Left ventricle myocardium inferior (tissue), 1 donor: ENCODE results near the gene ADPGK. TPM values are rescaled to one million over a fixed set of nuclear protein-coding genes. Genes with fewer than 3 reads are reported as not detected.

Experiments used
- DNase-seq: peaks from one replicate; pipeline ENCODE4 v3.0.0-alpha.2; 2020
- H3K27ac ChIP-seq: fragments of 200-600 bp; replicated peaks from 2 replicates; pipeline ENCODE4 v1.8.0; 2021
- H3K27me3 ChIP-seq: fragments of 200-600 bp; 2 replicates; pipeline ENCODE4 v1.8.0; 2021; ENCODE audit warnings: low read depth
- H3K36me3 ChIP-seq: fragments of 200-600 bp; 2 replicates; pipeline ENCODE4 v1.8.0; 2021
- H3K4me1 ChIP-seq: fragments of 200-600 bp; 2 replicates; pipeline ENCODE4 v1.8.0; 2021
- H3K4me3 ChIP-seq: fragments of 200-600 bp; 2 replicates; pipeline ENCODE4 v1.8.0; 2021; ENCODE audit warnings: mild to moderate bottlenecking, moderate library complexity
- H3K9me3 ChIP-seq: fragments of 200-600 bp; replicated peaks from 2 replicates; pipeline ENCODE4 v1.8.0; 2021
- intact Hi-C: fragments of 100-400 bp; cut with micrococcal nuclease; formaldehyde crosslinking; loops from one replicate; pipeline ENCODE4 v1.11.0; 2022
- total RNA-seq: library from RNA; stranded (reverse); fragmentation: NEBNext Ultra II Directional; extraction: Animal tissue kit (Norgen Biotek cat#: 25700); gene quantifications from one replicate; pipeline ENCODE4 v1.2.1, GENCODE V29; 2021
- TF ChIP-seq, protein P1 (sequence below): fragments of 200-600 bp; IDR thresholded peaks from 2 replicates; pipeline ENCODE4 v1.8.0; 2021; ENCODE audit warnings: antibody characterized with exemption, mild to moderate bottlenecking, borderline replicate concordance
- donor health status: DM: no; HTN: yes; CAD: no; lungs with severe emphysema.

ADPGK gene
- total RNA-seq, 1 donor from 2014 or later, result 9.1 TPM

DNA sequence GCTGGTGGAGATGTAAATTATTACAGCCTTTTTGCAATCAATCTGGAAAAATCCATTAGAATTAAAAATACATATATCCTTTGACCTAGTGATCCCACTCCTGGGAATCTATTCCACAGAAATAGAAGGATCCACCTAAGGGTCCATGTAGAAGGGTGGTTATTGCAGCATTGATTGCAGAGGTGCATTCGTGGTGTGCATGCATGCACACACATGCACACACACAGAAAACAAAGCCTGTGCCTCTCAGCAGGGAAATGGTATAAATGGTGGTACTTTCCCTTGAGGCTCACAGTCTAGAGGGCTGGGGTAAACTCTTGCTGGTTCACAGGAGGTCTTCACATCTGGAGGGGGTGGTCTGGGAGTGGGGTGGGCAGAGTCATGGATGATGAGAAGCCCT lies 19.4 kb upstream of the ADPGK start:
- H3K27me3 ChIP-seq, result peaks cover 65% of the 10 kb centered on the region
- intact Hi-C loops, result loop anchor here (5.0 kb wide), 1 partner anchor 279 kb away; no protein-coding TSS in a partner anchor
- no peaks in the 10 kb centered on the region for H3K9me3 ChIP-seq
- DNase-seq, result no peak
- H3K36me3 ChIP-seq, result no peaks in the 10 kb centered on the region
- H3K27ac ChIP-seq, result no peak overlapping the region
- no peaks in the 10 kb centered on the region for H3K4me1 ChIP-seq
- TF ChIP-seq, protein P1, sequence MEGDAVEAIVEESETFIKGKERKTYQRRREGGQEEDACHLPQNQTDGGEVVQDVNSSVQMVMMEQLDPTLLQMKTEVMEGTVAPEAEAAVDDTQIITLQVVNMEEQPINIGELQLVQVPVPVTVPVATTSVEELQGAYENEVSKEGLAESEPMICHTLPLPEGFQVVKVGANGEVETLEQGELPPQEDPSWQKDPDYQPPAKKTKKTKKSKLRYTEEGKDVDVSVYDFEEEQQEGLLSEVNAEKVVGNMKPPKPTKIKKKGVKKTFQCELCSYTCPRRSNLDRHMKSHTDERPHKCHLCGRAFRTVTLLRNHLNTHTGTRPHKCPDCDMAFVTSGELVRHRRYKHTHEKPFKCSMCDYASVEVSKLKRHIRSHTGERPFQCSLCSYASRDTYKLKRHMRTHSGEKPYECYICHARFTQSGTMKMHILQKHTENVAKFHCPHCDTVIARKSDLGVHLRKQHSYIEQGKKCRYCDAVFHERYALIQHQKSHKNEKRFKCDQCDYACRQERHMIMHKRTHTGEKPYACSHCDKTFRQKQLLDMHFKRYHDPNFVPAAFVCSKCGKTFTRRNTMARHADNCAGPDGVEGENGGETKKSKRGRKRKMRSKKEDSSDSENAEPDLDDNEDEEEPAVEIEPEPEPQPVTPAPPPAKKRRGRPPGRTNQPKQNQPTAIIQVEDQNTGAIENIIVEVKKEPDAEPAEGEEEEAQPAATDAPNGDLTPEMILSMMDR, result no peak
- no peak overlapping the region for H3K4me3 ChIP-seq

DNA sequence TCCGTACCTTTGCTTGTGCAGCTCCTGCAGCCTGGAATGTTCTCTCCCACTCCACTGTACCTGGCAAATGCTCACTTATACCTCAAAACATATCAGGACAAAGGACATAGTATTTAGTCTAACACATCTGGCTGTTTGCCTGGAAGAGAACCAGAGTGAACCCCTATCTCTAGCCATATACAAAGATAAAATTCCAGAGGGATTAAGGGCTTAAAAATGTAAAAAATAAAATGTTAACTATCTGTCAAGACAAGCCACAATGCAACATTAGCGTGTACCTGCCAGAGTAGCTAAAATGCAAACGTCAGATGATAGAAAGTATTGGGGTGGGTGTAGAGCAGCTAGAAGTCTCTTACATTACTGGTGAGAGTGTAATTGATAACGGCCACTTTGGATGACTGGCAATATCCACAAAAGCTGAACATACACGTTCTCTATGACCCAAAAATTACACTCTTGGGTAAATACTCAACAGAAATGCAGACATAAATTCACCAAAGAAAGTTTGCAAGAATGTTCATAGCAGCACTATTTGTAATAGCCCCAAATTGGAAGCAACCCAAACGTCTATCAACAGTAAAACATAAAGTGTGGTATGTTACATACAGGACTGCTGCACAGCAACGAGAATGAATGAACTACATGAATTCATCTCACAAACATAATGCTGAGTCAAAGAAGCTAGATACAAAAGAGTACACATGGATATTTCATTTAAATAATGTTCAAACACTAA lies 18.2 kb upstream of the ADPGK start:
- no peaks in the 10 kb centered on the region for H3K36me3 ChIP-seq
- H3K27me3 ChIP-seq, result peaks cover 77% of the 10 kb centered on the region
- H3K27ac ChIP-seq, result no peak overlapping the region
- no peak overlapping the region for H3K4me3 ChIP-seq
- TF ChIP-seq, protein P1, result no peak
- DNase-seq, result no peak
- no peaks in the 10 kb centered on the region for H3K9me3 ChIP-seq
- peaks cover 7% of the 10 kb centered on the region for H3K4me1 ChIP-seq
- intact Hi-C loops, result loop anchor here (5.0 kb wide), 1 partner anchor 281 kb away; no protein-coding TSS in a partner anchor

DNA sequence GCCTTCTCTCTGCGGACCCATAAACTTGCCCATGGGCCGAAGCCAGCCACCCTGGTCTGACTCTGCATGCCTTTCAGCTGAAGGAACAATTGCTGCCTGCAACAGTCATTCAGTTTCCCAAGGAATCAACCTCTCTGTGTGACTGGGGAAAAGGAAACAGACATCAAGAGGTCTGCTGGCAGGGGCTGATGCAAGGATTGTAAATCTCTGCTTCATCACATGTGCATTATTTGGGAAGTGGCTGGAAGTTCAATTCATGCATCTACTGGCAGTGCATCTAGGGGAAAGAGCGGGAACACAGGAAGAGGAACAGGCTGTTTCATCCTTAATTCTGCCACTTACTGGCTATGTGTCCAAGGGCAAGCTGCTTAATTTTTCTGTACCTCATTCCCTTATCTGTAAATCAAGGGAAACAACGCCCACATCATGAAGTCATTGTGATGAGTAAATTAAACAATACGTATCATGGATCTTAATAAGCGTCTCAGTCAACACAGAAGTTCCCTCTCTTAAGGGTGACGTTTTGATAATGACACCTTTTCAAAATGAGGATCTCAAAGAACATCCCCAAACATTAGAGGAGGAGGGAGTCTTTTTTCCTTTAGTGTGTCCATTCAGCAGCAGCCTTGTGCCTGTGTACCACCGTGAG lies 17.4 kb upstream of the ADPGK start:
- TF ChIP-seq, protein P1, result no peak
- H3K27me3 ChIP-seq, result peaks cover 84% of the 10 kb centered on the region
- H3K27ac ChIP-seq, result no peak overlapping the region
- no peaks in the 10 kb centered on the region for H3K9me3 ChIP-seq
- H3K36me3 ChIP-seq, result no peaks in the 10 kb centered on the region
- intact Hi-C loops, result loop anchor here (5.0 kb wide), 1 partner anchor 281 kb away; no protein-coding TSS in a partner anchor
- H3K4me1 ChIP-seq, result peaks cover 13% of the 10 kb centered on the region
- no peak overlapping the region for H3K4me3 ChIP-seq
- no peak for DNase-seq

DNA sequence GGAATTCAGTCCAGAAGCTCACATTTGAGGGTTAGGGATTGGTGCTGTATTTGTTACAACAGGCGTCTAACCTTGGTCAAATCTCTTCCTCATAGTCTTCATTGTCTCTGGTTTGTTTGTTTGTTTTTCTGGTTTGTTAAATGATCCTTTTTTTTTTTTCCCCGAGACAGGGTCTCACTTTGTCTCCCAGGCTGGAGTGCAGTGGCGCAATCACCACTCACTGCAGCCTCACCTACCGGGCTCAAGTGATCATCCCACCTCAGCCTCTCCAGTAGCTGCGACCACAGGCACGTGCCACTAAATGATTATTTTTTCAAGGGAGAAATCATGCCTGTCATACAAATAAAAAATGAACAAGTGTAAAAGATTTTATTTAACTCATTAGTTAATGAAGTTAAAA lies 14.3 kb upstream of the ADPGK start:
- Histone ChIP-seq H3K4me1 (peaks cover 13% of the 10 kb centered on the region), H3K27me3 (peaks cover 85% of the 10 kb centered on the region), H3K4me3 (no peak overlapping the region), H3K9me3 (no peaks in the 10 kb centered on the region), H3K36me3 (no peaks in the 10 kb centered on the region), H3K27ac (no peak overlapping the region)
- intact Hi-C loops, result no loop called here
- DNase-seq, result no peak
- TF ChIP-seq, protein P1, result no peak

DNA sequence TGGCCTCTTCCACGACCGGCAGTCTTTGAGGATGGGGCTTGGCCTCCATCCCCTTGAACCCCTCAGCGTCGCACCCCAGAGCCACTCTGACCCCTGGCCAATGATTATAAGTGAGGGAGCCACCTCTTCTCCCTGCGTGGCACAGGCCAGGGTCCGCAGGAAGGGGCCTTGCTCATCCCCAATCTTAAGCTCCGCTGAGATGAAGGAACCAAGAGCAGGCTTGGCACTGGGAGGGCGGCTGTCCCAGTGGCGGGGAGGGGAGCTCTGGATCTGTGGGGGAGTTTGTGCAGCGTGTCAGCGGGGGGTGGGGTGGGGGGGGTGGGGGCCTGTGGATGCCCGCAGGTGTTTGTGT lies 13.8 kb upstream of the ADPGK start:
- H3K27me3 ChIP-seq, result peaks cover 85% of the 10 kb centered on the region
- peak overlapping the region; percentile 66 for H3K4me3 ChIP-seq
- no peaks in the 10 kb centered on the region for H3K36me3 ChIP-seq
- H3K9me3 ChIP-seq, result no peaks in the 10 kb centered on the region
- DNase-seq, result no peak
- TF ChIP-seq, protein P1, result no peak
- intact Hi-C loops, result no loop called here
- peaks cover 13% of the 10 kb centered on the region for H3K4me1 ChIP-seq
- H3K27ac ChIP-seq, result no peak overlapping the region
